Brain pericyte (primary cell): ENCODE measurements around the gene PCYT2.

Experiments
- DNase-seq: peaks from one replicate; pipeline ENCODE4 v3.0.0-alpha.2; 2012; ENCODE audit warnings: low read depth, low spot score

The PCYT2 gene

GRCh38 chr17:81858967-81859905, 52.0 kb downstream of the PCYT2 start:
- no peak for DNase-seq

GRCh38 chr17:81858170-81858966, 52.8 kb downstream of the PCYT2 start:
- no peak for DNase-seq

GRCh38 chr17:81854974-81855774, 56.0 kb downstream of the PCYT2 start:
- no peak for DNase-seq

GRCh38 chr17:81852237-81852636, 59.0 kb downstream of the PCYT2 start:
- no peak for DNase-seq

GRCh38 chr17:81851423-81851822, 59.8 kb downstream of the PCYT2 start:
- DNase-seq = no peak
